ENCODE results near the gene RNASE12. TPM values are rescaled to one million over a fixed set of nuclear protein-coding genes. Genes with fewer than 3 reads are reported as not detected.
"Not testable (repeated sequence)": the region's sequence is repeated elsewhere in the genome, so short reads cannot be mapped to it uniquely, and the experiment has no call there.

The RNASE12 gene
- total RNA-seq, 1 donor from 2014 or later: not detected

- no peak for ATAC-seq
Observed at GRCh38 chr14:20578784-20579502, 12.2 kb downstream of the RNASE12 start.

DNA sequence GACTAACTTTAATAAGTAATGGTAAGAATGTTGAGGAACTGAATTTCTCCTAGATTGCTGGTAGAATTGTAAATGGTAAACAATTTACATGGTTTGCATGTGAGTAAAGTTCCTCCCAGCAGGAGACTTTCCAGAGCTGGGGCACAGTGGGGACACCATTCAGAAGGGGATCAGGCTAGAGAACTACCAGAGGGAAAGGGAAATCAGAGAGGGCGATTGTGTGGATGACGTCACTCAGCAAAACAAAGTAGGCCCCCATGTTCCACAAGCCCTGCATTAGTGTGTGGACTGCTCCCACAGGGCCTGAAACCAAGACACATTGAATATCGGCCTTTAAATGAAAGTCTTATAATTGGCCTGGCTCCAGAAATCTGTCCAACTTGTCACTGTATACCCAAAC is 12.9 kb downstream of the RNASE12 start:
- no peak for ATAC-seq

DNA sequence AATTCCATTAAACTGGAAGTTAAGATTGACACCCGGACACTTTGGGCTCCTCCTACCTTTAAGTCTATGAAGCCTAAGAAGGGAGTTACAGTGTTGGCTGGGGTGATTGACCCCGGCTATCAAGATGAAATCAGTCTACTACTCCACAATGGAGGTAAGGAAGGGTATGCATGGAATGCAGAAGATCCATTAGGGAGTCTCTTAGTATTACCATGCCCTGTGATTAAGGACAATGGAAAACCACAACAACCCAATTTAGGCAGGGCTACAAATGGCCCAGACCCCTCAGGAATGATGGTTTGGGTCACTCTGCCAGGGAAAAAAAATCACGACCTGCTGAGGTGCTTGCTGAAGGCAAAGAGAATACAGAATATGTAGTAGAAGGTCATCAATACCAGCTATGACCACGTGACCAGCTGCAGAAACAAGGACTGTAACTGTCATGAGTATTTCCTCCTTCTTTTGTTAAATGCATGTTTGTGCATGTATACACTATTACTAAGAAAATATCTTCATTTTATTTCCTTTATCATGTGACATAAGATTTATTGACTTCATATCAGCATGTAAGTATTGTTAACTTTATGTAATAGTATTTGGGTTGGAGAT is 18.7 kb downstream of the RNASE12 start:
- ATAC-seq: not testable (repeated sequence)

DNA sequence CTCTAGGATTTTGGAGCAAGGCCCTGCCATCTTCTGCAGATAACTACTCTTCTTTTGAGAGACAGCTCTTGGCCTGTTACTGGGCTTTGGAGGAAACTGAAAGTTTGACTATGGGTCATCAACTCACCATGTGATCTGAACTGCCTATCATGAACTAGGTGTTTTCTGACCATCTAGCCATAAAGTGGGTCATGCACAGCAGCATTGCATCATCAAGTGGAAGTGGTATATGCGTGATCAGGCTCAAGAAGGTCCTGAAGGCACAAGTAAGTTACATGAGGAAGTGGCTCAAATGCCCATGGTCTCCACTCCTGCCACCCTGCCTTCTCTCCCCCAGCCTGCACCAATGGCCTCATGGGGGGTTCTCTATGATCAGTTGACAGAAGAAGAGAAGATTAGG is 20.5 kb downstream of the RNASE12 start:
- ATAC-seq: not testable (repeated sequence)

GRCh38 chr14:20569865-20570264 is 21.3 kb downstream of the RNASE12 start:
- not testable (repeated sequence) for ATAC-seq

GRCh38 chr14:20569066-20569465 is 22.1 kb downstream of the RNASE12 start:
- ATAC-seq: no peak

DNA sequence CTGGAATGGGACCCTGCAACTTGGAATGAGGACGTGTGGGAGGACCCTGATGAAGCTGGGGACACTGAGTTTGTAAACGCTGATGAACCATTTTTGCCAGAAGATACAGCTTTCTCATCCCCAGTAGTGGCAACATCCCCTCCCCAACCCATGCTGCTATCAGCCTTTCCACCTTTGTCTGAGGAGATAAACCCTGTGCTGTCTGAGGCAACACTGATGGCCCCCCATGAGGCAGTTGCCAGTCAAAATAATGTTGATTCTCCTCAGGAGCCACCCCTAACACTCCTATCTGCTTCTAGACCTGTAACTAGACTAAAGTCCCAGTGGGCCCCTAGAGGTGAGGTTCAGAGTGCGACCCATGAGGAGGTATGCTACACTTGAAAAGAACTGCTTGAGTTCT is 22.8 kb downstream of the RNASE12 start:
- ATAC-seq: no peak

GRCh38 chr14:20567199-20567598 is 24.0 kb downstream of the RNASE12 start:
- ATAC-seq: not testable (repeated sequence)

DNA sequence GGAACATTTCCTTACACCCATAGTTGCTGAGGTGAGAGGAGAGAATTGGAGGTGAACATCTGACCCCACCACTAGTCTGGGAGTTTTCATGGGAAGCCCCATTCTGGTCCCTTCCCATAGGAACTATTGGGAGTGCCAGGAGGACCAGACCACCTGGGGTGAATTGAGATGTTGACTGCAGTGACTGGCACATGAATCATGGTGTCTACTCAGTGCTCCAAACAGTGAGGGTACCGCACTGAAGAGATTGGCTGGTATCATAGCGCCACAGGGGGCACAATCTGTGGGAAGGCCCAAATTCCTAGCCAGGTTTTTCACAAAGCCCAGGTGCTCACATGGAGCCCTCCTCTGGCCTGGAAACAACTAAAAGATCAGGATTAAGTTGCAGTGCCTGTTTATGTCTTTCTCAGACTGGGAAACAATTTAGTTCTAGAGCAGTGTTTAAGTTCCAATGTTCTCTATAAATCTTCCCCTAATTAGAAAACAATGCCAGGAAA is 26.6 kb downstream of the RNASE12 start:
- no peak for ATAC-seq

GRCh38 chr14:20563971-20564370 is 27.2 kb downstream of the RNASE12 start:
- no peak for ATAC-seq

DNA sequence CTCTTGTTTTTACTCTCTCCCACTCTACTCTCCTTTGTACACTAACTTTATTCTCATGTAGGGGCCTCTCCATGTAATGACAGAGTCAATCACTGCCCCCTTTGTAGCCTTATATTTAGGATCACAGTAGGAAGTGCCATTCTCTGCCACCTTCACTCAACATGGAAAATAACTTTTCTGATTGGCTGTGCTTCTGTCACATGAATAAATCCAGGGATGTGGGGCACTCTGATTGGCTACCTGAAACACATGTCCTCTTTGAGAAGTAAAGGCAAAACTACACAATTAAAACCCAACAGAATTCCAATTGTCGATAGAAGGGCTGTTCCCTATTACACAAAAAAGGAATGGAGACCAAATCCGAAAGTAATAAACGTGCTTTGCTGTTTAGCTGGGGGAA is 30.2 kb downstream of the RNASE12 start, which contains the start of gene RNASE9:
TSS of gene RNASE9 (minus strand) at position 87 of the 400 bp plus-strand sequence.
- no peak for ATAC-seq

DNA sequence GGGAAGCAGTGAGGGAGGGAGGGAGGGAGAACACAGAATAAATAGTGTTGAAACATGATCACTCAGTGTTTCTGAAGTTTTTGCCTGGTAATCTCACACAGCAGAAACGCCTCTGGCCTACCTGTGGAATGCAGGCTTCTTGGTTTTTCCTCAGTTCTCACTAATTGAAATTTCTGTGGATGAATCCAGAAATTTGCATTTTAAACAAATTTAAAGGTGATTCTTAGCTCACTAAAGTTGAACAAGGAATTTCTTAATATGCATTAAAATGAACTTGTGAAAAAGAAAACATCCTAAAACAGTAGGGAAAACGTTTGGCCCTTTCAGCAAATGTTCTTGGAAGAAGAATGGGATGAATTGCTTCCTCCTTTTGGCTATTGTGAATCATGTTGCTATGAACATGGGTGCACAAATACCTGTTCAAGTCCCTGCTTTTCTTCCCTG is 31.7 kb downstream of the RNASE12 start:
- ATAC-seq: no peak

GRCh38 chr14:20557212-20557542 is 34.0 kb downstream of the RNASE12 start:
- ATAC-seq: no peak

- ATAC-seq: no peak
Observed at GRCh38 chr14:20556500-20557211, 34.5 kb downstream of the RNASE12 start.

GRCh38 chr14:20555845-20556244 is 35.3 kb downstream of the RNASE12 start:
- ATAC-seq: no peak

DNA sequence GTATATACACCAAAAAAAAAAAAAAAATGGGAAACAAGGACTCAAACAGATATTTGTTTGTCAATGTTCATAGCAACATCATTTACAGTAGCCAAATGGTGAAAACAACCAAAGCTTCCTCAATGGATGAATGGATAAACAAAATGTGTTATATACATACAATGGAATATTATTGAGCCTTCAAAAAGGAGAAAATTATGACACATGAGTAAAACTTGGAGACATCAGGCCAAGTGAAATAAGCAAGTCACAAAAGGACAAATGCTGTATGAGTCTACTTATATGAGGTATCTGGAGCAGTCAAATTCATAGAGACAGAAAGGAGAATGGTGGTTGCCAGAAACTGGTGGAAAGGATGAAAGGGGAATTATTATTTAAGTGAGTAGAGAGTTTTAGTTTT is 38.2 kb downstream of the RNASE12 start:
- no peak for ATAC-seq

- ATAC-seq: no peak
Observed at GRCh38 chr14:20551606-20552005, 39.6 kb downstream of the RNASE12 start.

- no peak for ATAC-seq
Observed at GRCh38 chr14:20550926-20551325, 40.2 kb downstream of the RNASE12 start.

GRCh38 chr14:20548414-20549158 is 42.6 kb downstream of the RNASE12 start:
- ATAC-seq: no peak

- no peak for ATAC-seq
Observed at GRCh38 chr14:20546877-20547276, 44.3 kb downstream of the RNASE12 start.
